GM18502 (cell line): Measurements from ENCODE around the gene UBA7.
"Not testable (repeated sequence)": the region's sequence is repeated elsewhere in the genome, so short reads cannot be mapped to it uniquely, and the experiment has no call there.

Source experiments
- ATAC-seq: cut with Tn5 transposase; IDR thresholded peaks from one replicate; pipeline ENCODE4 v1.9.1; 2021; ENCODE audit warnings: mild to moderate bottlenecking; ENCODE audit not compliant: unreplicated experiment, poor library complexity

Gene UBA7

GRCh38 chr3:49787182-49787464 lies 26.6 kb downstream of the UBA7 start:
- ATAC-seq = no peak

GRCh38 chr3:49786357-49787181 lies 27.2 kb downstream of the UBA7 start, which contains the start of gene IP6K1:
TSS of gene IP6K1 (minus strand) at chr3:49786542. CDS start at chr3:49748040, 38,502 bp downstream.
- ATAC-seq = peak; percentile 97

- ATAC-seq = peak; percentile 46
These were observed 28.0 kb downstream of the UBA7 start for GRCh38 chr3:49785565-49786356.

- ATAC-seq = not testable (repeated sequence)
These were observed 31.5 kb downstream of the UBA7 start for GRCh38 chr3:49782277-49782676.

- no peak for ATAC-seq
These were observed 32.1 kb downstream of the UBA7 start for GRCh38 chr3:49781415-49782199.

GRCh38 chr3:49780975-49781365 lies 32.8 kb downstream of the UBA7 start:
- not testable (repeated sequence) for ATAC-seq

- ATAC-seq = no peak
These were observed 33.4 kb downstream of the UBA7 start for GRCh38 chr3:49780080-49780974.

- ATAC-seq = no peak
These were observed 34.2 kb downstream of the UBA7 start for GRCh38 chr3:49779358-49780079.

- ATAC-seq = not testable (repeated sequence)
These were observed 37.7 kb downstream of the UBA7 start for GRCh38 chr3:49776101-49776500.

- no peak for ATAC-seq
These were observed 38.2 kb downstream of the UBA7 start for GRCh38 chr3:49775538-49775937.

- no peak for ATAC-seq
These were observed 41.0 kb downstream of the UBA7 start for GRCh38 chr3:49772703-49773102.

GRCh38 chr3:49771340-49771938 lies 42.3 kb downstream of the UBA7 start:
- ATAC-seq = no peak

- no peak for ATAC-seq
These were observed 43.8 kb downstream of the UBA7 start for GRCh38 chr3:49769926-49770325.

GRCh38 chr3:49769286-49769915 lies 44.4 kb downstream of the UBA7 start:
- no peak for ATAC-seq

- ATAC-seq = no peak
These were observed 49.8 kb downstream of the UBA7 start for GRCh38 chr3:49763981-49764380.

- ATAC-seq = no peak
These were observed 52.1 kb downstream of the UBA7 start for GRCh38 chr3:49761661-49762060.

GRCh38 chr3:49759226-49759625 lies 54.5 kb downstream of the UBA7 start:
- no peak for ATAC-seq

- ATAC-seq = no peak
These were observed 56.6 kb downstream of the UBA7 start for GRCh38 chr3:49757197-49757596.
